ENCODE data around the gene CDK11A.
"Not testable (repeated sequence)": the region's sequence is repeated elsewhere in the genome, so short reads cannot be mapped to it uniquely, and the experiment has no call there.

- TF ChIP-seq CTCF (IDR thresholded peaks at IDR 0.05); MAFK (IDR thresholded peaks at IDR 0.05; ENCODE audit: partially characterized antibody); REST (IDR thresholded peaks at IDR 0.05); KDM1A (IDR thresholded peaks at IDR 0.05; ENCODE audit: low read depth); POLR2A (IDR thresholded peaks at IDR 0.05; ENCODE audit: low read length); HDAC2 (IDR thresholded peaks at IDR 0.05): not testable (repeated sequence)
- TF ChIP-seq MAX (IDR thresholded peaks at IDR 0.05) (peak; percentile 78), GATA3 (IDR thresholded peaks at IDR 0.05; ENCODE audit: borderline replicate concordance) (peak; percentile 94)
Observed at GRCh38 chr1:1745651-1746565, 21.8 kb upstream of the CDK11A start.

Measured in A549 (cell line).